GM19099 (cell line): ENCODE measurements around the gene ADGRA1.

ENCODE experiments used
- POLR2A ChIP-seq: IDR thresholded peaks from 3 replicates; pipeline ENCODE4 v1.6.1; 2011; ENCODE audit warnings: low read depth; ENCODE audit not compliant: insufficient read length; ENCODE audit errors: extremely low read depth

Gene ADGRA1

DNA sequence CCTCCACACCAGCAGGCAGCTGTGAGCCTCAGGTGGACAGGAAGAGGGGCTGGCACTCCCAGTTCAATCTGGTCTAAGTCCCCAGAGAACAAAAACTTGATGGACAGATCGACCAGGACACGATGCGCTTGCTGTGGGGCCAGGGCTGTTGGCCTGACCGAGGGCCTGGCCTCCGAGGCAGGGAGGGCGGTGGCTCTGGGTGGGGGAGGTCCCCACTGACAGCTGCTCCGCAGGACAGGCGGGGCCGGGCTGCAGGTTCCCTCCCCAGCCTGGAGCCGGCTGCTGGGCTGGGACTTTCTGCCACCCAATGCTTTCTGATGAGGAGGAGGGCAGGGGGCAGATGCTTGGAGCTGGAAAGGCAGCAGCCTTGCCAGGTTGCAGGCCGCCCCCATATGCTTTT, 37.4 kb upstream of the ADGRA1 start:
- TF ChIP-seq POLR2A, result no peak

DNA sequence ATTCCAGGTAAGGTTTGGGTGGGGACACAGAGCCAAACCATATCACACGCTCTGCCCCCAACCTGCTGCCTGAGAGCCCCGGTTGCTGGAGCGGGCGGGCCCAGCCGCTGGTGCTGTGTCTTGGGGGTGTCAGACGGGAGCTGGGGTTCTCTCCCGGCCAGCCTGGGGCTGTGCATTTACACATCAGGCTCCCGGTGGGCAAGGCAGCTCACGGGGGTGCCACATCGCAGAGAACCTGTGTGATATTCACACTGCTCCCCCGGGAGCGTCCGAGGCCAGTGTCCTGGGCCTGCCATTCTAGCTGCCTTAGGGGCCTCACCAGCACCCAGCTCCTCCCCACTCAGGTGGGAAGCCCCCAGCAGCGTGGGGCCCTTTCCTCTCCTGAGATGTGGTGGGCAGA, 35.6 kb upstream of the ADGRA1 start:
- no peak for TF ChIP-seq POLR2A

DNA sequence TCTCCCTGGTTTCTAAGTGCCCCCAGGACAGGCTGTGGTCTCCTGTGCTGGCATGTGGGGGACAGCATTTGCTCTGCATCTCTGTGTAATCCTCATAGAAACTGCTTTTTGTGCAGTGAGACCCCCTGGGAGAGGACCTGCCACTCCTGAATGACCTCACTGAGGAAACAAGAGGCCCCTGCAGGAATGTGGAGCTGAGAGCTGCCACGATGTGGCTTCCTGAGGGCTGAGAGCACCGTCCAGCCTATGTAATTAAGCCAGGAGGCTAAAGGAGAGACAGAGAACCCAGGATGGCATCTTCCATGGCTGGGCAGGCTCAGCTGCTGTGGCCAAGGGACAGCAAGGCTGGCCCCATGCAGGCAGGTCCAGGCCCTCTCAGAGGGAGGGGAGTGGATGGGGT, 32.3 kb upstream of the ADGRA1 start:
- TF ChIP-seq POLR2A, result no peak

DNA sequence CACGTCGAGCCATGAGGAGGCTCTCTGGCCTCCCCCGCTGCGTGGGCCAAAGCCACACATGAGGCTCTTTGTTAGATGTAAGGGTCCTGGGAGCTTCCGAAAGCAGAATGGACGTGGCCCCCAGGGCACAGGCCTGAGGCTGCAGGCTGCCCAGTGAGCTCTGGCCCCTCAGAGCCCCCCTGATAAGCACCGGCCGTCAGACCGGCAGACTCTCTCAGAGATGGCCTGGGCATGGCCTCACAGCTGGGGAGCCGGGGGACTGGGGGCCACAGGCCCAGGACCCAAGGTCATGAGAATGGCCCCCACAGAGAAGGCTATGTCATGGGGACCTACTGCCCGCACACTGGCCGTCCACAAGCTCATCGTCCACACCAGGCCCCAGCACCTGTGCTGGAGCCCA, 31.7 kb upstream of the ADGRA1 start:
- TF ChIP-seq POLR2A, result no peak

DNA sequence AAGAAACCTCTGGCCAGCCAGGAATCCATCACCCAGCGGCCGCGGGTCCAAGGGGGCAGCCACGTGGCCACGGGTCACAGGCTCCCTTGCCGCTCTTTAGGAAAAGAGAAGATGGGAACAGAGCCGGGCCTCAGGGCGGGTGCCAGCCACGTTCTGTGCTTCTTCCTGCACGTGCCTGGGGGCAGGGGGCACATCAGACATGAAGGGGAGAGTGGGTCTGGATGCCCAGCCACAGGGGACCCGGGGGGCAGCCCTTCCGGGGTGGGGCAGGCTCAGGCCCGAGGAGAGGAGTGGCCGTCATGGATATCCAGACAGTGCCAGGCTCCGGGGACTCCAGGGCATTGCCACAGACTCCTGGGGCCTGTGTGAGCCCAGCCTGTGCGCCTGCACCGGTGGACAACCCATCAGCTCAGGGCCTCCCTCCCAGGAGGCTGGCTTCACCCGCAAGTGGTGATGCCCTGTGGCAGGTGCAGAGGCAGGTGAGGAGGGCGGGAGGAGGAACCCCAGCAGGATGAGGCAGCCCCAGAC, 31.0 kb upstream of the ADGRA1 start:
- TF ChIP-seq POLR2A, result no peak

DNA sequence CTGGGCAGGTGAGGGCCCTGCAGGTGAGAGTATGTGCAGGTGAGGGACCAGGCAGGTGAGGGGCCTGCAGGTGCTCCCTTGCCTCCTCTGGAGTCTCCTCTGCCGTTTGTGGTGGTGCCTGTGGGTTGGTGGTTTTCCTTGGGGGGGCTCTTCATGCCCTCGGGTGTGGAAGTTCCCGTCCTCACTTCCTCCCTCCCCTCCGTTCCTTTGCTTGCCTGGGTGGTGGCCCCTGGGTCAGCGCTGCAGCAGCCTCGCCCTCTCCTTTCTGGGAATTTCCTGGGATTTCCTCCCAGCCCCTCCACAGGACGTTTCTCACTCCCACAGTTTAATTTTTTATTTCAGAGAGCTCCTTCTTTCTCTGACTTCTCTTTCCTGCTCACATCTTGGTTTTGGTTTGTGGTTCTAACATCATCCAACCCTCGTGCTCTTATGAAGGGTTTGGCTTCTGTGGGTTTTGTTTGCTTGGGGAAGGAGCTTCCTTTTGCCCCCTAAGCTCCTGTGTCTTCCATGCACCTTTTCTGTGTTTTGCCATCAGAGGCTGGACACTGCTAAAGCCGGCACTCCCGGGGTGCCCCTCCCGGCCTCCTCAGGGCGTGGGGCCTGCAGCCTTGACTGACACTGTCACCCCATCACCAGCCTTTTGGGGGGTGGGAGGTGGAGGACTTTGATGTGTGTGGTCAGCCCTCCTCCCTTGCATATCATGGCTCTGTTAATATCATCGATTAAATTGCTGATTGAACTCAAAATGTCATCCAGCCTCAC, 29.2 kb upstream of the ADGRA1 start:
- TF ChIP-seq POLR2A, result no peak

DNA sequence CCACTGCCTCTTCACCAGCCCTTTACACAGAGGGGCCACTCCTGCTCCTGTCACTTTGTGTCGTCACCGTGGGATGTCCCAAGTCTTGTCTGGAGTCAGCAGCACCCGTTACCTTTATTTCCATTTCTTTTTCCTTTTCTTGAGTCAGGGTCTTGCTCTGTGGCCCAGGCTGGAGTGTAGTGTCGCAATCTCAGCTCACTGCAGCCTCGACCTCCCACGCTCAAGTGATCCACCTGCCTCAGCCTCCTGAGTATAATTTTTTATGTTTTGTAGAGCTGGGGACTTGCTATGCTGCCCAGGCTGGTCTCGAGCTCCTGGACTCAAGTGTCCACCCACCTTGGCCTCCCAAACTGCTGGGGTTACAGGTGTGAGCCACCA, 28.6 kb upstream of the ADGRA1 start:
- TF ChIP-seq POLR2A, result no peak

DNA sequence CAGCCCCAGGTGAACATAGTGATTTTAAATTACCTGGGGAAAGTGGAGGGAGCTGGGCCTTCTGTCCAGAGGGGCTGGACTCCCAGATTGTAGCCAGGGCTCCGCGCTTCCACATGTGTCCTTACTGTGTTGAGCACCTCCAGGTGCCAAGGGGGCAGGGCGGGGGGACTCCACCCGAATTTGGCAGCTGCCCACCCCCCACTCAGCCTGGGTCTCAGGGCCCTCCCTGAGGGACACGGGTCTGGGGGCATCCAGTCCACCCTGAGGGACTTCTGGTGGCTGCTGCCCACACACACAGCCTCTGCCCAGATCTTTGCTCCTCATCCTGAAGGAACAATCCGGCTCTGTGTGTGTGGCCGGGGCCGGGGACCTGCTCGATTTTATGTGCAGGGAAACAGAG, 28.2 kb upstream of the ADGRA1 start:
- no peak for TF ChIP-seq POLR2A

DNA sequence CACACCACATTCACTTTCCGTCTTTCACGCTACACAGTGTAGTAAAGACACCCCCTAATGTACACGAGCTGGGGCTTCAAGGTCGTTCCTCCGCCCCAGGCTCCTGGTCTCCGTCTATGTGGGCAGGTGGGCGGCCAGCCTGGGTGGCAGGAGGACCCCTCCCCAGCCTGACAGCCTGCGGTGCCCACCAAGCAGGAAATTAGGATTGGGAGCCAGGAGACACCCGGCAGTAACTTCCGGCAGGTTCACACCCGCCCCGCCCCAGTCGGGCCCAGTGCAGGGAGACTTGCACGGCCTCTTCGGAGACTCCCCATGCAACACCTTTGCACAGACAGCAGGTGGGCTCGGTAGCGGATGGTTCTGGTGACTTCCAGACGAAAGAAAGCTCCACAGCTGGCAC, 27.7 kb upstream of the ADGRA1 start:
- TF ChIP-seq POLR2A, result no peak

DNA sequence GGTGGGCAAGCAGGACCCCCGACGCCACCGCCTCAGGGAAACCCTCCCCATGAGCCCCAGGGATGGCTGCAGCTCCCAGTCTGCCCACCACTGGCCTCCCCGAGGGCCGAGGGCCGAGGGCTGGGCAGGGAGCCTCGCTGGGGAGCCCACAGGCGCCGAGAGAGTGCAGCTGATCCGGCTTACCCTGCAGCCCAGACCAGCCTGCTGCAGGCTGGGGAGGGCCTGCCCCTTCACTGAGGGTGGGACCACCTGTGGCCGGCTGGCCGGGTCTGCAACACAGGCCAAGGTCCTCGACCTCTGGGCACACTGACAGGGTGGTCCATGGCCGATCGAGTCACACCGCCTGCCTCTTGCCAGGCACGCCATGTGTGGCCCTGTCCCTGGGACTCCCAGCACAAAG, 27.3 kb upstream of the ADGRA1 start:
- TF ChIP-seq POLR2A, result no peak

DNA sequence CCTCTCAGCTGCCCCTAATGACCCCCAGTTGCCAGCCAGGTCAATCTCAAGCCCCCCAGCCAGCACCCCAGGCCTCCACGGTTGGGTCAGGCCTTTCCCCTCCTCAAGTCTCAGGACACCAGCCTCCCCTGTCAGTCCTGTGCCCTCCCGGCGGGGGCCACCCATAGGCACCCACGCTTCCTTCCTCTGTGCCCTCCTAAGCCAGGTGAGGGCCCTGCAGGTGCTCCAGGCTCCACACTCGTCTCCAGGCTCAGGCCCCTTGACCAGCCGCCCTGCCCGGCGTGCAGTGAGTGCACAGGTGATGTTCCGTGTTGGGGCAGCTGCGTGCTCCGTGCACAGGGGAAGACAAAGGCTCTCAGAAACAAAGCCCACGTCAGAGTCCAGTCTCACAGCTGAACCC, 26.8 kb upstream of the ADGRA1 start:
- TF ChIP-seq POLR2A, result no peak

DNA sequence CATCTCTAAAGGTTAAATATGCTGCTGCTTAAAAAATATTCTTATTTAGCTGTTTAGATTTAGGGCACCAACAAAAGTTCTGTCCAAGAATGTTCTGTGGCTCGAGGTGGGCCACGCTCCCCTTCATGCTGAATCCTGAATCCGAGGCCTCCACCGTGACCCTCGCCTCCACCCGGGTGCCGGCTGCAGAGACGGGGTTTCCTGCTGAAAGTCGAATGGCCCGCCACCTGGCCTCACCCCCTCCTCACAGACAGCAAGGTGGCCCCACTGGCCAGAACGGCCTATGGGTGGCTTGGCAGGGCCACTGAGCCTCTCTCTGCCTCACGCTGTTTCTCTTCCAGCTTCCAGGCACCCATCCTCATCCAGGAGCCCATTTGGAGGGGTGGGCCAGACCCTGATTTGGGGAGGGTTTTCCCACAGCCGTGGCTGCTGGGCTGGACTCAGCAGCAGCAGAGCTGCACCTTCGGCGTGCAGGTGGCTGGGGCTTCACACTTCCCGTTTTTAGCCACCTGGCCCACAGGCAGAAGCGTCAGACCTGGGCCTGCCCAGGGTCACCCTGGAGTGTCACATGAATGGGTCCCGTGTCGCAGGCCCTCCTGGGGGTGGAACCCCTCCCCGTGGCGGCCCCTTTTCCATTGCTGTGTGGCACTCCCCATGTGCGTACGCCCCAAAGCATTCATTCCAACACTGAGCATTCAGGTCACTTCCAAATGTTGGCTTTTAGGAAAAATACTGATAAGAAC, 26.3 kb upstream of the ADGRA1 start:
- TF ChIP-seq POLR2A, result no peak

DNA sequence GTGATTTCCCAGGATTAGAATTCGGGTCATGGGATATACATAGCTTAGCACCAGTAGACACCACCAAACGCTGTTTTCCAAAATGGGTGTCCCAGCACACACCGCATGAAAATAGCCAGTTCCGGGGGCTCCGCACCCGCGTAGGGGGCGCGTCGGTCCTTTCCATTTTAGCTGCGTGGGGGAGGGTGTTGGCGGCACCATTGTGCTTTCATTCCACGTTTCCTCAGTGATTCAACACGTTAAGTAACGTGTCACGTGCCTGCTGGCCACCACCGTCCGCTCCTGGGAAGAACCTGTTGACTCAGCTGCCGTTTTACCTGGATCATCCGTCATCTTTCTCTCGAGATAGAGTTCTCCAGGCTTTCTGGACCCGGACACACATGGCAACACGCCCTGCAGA, 25.6 kb upstream of the ADGRA1 start:
- no peak for TF ChIP-seq POLR2A

DNA sequence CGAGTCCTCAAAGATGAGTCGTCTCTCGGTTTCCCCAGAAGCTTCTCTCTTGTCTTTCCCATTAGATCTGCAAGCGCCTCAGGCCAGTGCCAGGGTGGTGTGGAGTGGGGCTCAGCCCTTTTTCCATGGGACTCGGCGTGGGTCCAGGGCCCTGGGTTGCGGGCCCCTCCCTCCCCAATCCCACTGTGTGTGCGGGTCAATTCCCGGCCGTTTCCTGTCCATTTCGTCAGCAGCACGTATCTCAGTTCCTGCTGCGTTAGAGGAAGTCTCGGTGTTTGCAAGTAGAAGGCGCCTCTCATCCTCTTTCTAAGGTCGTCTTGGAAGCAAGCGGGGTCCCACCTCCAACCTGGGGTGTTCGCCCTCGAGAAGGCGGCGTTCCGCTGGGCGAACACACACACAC, 25.1 kb upstream of the ADGRA1 start:
- no peak for TF ChIP-seq POLR2A

DNA sequence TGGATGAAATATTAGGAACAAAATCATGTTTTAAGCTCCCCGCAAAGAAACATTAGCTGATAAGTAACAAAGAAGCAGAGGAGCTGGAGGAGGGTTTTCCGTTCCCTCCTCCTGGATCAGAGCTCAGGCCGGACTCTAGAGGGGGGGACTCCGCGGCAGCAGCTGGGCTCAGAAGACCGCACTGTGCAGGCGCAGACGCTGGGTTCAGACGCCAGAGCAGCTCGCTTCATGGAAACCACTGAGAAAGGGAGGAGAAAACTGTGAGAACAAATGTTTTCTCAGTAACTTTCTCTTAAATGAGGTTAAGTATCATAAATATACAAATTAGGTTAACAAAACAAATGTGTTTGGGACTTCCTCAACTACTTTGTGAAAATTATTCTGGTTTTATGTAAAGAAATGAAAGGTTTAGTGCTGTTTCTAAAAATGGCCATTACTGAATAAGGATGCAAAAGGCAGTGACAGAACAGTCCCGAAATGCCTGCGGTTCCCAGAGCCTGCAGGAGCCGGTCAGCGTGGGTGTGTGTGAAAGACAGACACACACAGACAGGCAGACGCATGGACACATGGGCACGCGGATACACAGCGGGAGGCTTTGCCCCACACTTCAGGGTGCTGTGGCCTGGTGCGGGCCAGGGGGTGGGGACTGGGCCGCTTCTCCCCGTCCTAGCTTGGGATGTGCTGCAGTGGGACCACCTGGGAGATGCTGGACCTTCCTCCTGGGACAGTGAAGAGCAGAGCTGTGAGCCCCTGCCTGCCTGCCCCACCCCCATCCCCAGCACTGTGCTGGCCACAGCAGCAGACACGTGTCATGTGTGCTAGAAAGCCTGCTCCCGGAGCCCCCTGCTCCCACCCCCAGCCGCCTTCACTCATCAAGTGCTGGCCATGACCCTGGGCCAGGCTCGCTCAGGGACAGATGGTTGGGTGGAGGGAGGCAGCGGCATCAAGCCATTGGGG, 20.3 kb upstream of the ADGRA1 start:
- TF ChIP-seq POLR2A, result no peak

DNA sequence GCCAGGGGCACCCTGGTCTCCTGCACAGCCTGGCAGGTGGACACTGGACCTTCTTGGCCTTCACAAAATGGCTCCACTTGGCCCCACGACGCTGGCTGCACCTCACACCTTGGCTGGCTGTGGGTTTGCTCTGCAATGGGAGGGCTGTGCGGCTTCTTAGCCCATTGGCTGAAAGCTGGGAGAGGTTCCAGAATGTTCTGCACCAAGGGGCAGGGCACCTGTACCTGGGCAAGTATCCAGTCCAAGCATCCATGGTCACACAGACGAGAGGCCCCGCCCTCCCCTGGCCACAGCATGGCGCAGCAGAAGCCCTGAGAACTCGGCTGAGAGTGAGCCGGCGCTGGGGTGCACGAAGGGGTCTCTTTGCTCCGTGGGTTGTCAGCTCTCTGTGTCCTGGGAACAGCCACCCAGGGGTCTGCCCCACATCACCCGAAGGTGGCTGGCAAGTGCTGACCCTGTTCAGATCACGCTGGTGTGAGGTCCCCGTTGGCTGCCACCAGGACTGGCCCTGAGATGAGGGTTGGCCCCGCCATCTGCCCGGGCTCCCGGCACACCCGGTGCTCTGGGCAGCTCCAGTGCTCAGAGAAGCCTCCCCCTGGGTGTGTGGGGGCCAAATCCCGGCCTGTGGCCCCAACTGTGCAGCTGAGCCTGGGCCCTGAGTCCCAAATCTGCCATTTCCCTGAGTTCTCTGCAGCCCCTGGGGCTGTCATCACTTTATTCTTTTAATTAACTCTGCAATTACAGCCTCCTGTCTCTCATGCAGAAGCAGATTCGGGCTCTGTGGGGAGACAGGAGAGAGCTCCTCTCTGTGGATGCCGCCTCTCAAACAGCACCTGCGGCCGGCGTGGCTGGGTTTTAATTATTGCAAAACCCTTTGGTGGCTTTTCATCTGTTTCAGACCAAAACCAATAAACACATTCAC, 19.4 kb upstream of the ADGRA1 start:
- TF ChIP-seq POLR2A, result no peak
